D721Med (cell line): ENCODE data around the gene PAQR6.

Experiments used
- DNase-seq: peaks from one replicate; pipeline ENCODE4 v3.0.0; 2011; ENCODE audit warnings: low spot score; ENCODE audit not compliant: insufficient read length
- FAIRE-seq: peaks from 2 replicates; lab custom pipeline; 2011; peaks lifted over from hg19 to GRCh38; lab: Jason Lieb, UNC
- CTCF ChIP-seq: IDR thresholded peaks from 2 replicates; pipeline ENCODE4 v1.5.1; 2012; ENCODE audit warnings: mild to moderate bottlenecking, control low read depth; ENCODE audit not compliant: insufficient read depth; ENCODE audit errors: missing control alignments

PAQR6 gene

GRCh38 chr1:156247460-156248322, at the start of gene PAQR6:
PAQR6 (minus strand) TSS chr1:156248056; CDS start chr1:156246731, 1,325 bp downstream.
- TF ChIP-seq CTCF = no peak
- no peak for DNase-seq
- no peak for FAIRE-seq

- no peak for DNase-seq
- FAIRE-seq = no peak
- no peak for TF ChIP-seq CTCF
These were observed 47.6 kb upstream of the PAQR6 start, which contains the start of gene GLMP for GRCh38 chr1:156295391-156295947. GLMP (minus strand) TSS chr1:156295679; CDS start chr1:156295645, 34 bp downstream.

DNA sequence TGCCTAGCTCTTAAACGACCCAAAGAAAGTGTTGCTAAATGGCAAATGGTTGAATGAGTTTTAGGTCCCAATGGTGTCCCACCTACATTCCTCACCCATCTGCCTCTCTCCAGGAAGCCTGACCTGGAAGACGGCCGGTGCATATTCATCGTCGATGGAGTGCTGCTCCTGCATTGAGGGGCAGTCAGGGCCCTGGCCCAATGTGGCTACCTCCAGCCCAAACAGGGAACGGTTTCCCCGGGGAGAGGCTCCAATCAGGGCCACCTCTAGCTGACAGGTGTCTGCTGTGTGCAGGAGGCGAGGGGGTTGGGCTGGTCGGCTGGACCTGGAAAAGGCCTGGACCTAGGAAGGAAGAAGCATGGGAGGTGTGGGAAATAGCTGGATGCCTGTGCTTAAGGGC, 46.0 kb upstream of the PAQR6 start:
- no peak for FAIRE-seq

DNA sequence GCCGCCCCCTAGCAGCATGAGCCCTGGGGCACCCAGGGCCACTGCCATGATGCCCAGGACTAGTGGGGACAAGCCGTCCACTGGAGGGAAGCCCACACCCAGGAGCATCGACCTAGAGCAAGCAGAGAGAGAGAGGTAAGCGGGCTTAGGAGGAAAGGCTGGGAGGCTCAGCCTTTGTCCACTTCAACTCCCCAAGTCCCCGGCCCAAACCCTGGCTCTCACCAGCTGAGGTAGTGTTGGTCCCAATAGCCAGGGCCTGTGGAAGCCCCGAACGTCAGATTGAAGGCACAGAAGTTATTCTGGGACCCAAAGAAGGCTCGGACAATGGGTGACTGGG, 45.2 kb upstream of the PAQR6 start:
- FAIRE-seq = no peak
- TF ChIP-seq CTCF = no peak
- no peak for DNase-seq

More for the DNA sequence above, 46.0 kb upstream of the PAQR6 start:
- TF ChIP-seq CTCF = no peak
- DNase-seq = no peak

DNA sequence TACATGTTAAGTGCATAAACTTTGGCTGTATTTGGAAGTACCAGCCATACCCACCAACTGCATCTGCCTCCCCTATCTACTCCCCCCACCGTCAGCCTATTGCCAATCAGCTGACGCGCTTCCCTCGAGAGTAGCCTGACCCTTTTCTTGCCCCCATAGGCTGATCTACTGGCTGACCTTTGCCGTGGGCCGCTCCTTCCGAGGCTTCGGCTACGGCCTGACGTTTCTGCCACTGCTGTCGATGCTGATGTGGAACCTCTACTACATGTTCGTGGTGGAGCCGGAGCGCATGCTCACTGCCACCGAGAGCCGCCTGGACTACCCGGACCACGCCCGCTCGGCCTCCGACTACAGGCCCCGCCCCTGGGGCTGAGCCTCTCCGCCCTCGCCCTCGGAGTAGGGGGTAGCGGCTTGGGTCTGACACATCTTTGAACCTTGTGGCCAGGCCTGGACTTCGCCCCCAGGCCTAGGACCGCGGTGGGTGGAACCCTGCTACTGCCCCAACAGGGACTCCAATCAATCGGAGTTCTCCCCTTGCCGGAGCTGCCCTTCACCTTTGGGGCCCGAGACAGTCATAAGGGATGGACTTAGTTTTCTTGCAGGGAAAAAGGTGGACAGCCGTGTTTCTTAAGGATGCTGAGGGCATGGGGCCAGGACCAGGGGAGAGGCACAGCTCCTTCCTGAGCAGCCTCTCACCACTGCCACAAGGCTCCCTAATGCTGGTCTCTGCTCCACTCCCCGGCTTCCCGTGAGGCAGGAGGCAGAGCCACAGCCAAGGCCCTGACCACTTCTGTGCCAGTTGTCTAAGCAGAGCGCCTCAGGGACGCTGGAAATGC, 43.6 kb upstream of the PAQR6 start:
- DNase-seq (peak; percentile 87), FAIRE-seq (no peak)
- TF ChIP-seq CTCF = no peak

DNA sequence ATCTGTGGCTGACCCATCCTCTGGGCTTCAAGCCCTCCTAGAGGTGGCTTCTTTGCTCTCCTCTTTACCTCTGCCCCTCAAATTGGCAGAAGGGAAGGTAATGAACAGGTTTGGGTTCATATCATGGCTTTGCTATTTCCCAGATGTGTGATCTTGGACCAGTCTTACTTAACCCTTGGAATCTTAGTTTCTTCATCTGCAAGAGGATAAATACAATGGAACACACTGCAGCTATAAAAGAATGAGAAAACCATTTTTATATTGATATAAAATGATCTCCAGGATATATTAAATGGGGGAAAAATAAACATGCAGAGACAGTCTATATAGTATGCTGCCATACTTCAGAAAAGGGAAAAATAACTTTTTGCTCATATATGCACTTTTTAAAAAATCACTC, 42.0 kb upstream of the PAQR6 start:
- DNase-seq (no peak), FAIRE-seq (no peak)
- TF ChIP-seq CTCF = no peak
